Loucy (cell line): Measurements from ENCODE around the gene MYRIP.

ENCODE experiments used
- H2AFZ ChIP-seq: fragments of 200-600 bp; sonication (generic); 2 replicates; pipeline ENCODE4 v1.6.0; 2016; ENCODE audit warnings: antibody characterized with exemption, mild to moderate bottlenecking, low read length, moderate library complexity
- H3F3A ChIP-seq: fragments of 200-600 bp; 2 replicates; pipeline ENCODE4 v1.6.0; 2016; ENCODE audit warnings: antibody characterized with exemption, low read depth, mild to moderate bottlenecking
- H3K27me3 ChIP-seq: fragments of 200-600 bp; sonication (generic); 2 replicates; pipeline ENCODE4 v1.6.1; 2014; ENCODE audit warnings: low read length, mild to moderate bottlenecking; ENCODE audit not compliant: insufficient read depth, poor library complexity, severe bottlenecking
- H3K36me3 ChIP-seq: fragments of 200-600 bp; sonication (generic); 2 replicates; pipeline ENCODE4 v1.6.1; 2016; ENCODE audit warnings: low read length; ENCODE audit not compliant: insufficient read depth
- H3K4me1 ChIP-seq: fragments of 200-600 bp; sonication (generic); 2 replicates; pipeline ENCODE4 v1.5.1; 2014; ENCODE audit warnings: low read length, mild to moderate bottlenecking; ENCODE audit not compliant: insufficient read depth, poor library complexity, severe bottlenecking
- H3K4me2 ChIP-seq: fragments of 200-600 bp; sonication (generic); 2 replicates; pipeline ENCODE4 v1.6.0; 2014; ENCODE audit warnings: antibody characterized with exemption, low read length, low read depth, mild to moderate bottlenecking; ENCODE audit not compliant: poor library complexity, severe bottlenecking
- H3K4me3 ChIP-seq: fragments of 200-600 bp; sonication (generic); 2 replicates; pipeline ENCODE4 v1.5.1; 2014; ENCODE audit warnings: low read length, mild to moderate bottlenecking, mixed read lengths; ENCODE audit not compliant: poor library complexity, severe bottlenecking
- H3K79me2 ChIP-seq: fragments of 200-600 bp; sonication (generic); 2 replicates; pipeline ENCODE4 v1.6.1; 2014; ENCODE audit warnings: low read length; ENCODE audit not compliant: insufficient read depth
- H3K9ac ChIP-seq: fragments of 200-600 bp; sonication (generic); 2 replicates; pipeline ENCODE4 v1.6.0; 2014; ENCODE audit warnings: mild to moderate bottlenecking, low read depth, low read length, moderate library complexity; ENCODE audit not compliant: poor library complexity, severe bottlenecking
- H3K9me2 ChIP-seq: fragments of 200-600 bp; sonication (generic); replicated peaks from 2 replicates; pipeline ENCODE4 v1.6.1; 2016; ENCODE audit warnings: low read depth, low read length, mixed read lengths
- H3K9me3 ChIP-seq: fragments of 200-600 bp; sonication (generic); 2 replicates; pipeline ENCODE4 v1.6.1; 2014; ENCODE audit warnings: mild to moderate bottlenecking, antibody characterized with exemption, low read length, low read depth; ENCODE audit not compliant: insufficient read depth
- H4K20me1 ChIP-seq: fragments of 200-600 bp; sonication (generic); 2 replicates; pipeline ENCODE4 v1.6.0; 2014; ENCODE audit warnings: antibody characterized with exemption, low read length, mild to moderate bottlenecking; ENCODE audit not compliant: insufficient read depth, poor library complexity, severe bottlenecking
- EZH2phosphoT487 ChIP-seq: fragments of 200-600 bp; IDR thresholded peaks from 2 replicates; pipeline ENCODE4 v1.6.1; 2018; ENCODE audit warnings: antibody characterized with exemption, mild to moderate bottlenecking, moderate library complexity, borderline replicate concordance
- TF ChIP-seq, protein P1 (sequence below): fragments of 200-600 bp; sonication (generic); conservative IDR thresholded peaks from 2 replicates; pipeline ENCODE4 v1.5.1; 2014; ENCODE audit warnings: mild to moderate bottlenecking, antibody characterized with exemption, low read length

MYRIP gene

DNA sequence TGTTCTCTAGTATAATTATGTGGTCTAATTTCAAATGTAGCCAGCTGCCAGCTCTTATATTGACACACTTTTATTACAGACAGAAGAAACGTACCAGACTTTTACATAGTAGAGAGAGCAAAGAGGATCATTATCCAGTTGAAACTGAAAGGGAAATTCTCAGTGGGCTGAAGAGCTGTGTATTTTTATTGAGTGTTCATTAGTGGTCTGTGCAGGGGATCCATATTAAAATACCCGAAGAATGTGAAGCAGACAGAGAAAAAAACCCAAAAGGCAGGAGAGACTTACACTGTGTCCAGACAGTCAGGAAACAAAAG lies 41.3 kb downstream of the MYRIP start:
- no peaks in the 10 kb centered on the region for H4K20me1 ChIP-seq
- no peak for TF ChIP-seq EZH2phosphoT487
- TF ChIP-seq, protein P1, sequence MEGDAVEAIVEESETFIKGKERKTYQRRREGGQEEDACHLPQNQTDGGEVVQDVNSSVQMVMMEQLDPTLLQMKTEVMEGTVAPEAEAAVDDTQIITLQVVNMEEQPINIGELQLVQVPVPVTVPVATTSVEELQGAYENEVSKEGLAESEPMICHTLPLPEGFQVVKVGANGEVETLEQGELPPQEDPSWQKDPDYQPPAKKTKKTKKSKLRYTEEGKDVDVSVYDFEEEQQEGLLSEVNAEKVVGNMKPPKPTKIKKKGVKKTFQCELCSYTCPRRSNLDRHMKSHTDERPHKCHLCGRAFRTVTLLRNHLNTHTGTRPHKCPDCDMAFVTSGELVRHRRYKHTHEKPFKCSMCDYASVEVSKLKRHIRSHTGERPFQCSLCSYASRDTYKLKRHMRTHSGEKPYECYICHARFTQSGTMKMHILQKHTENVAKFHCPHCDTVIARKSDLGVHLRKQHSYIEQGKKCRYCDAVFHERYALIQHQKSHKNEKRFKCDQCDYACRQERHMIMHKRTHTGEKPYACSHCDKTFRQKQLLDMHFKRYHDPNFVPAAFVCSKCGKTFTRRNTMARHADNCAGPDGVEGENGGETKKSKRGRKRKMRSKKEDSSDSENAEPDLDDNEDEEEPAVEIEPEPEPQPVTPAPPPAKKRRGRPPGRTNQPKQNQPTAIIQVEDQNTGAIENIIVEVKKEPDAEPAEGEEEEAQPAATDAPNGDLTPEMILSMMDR: no peak

DNA sequence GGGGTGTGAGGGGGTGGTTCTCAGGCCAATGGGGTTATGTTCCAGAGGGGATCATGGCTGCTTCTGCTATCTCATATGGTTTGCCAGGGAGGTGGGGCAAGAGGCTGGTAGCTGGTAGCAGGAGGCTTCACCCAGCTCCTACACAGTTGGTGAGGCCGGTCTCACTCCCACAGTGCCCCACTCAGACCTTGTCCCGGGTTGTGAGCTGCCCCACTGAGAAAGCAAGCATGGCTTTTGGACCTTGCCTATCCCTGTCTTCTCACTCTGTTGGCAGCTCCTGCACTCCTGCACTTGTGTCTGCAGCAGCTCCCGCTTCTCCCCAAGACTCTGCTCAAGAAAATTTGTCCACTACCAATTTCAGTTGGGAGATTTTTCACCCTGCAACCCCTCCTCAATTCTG lies 46.1 kb downstream of the MYRIP start:
- Histone ChIP-seq H3K9ac (no peak overlapping the region), H3K9me2 (no peaks in the 10 kb centered on the region), H4K20me1 (no peaks in the 10 kb centered on the region), H3K36me3 (no peaks in the 10 kb centered on the region), H2AFZ (no peak overlapping the region), H3K27me3 (no peaks in the 10 kb centered on the region), H3K9me3 (peaks cover 9% of the 10 kb centered on the region; the same call in 1 of the 2 replicates), H3K79me2 (no peaks in the 10 kb centered on the region), H3K4me2 (no peak overlapping the region), H3F3A (no peaks in the 10 kb centered on the region), H3K4me1 (no peaks in the 10 kb centered on the region), H3K4me3 (no peak overlapping the region)
- no peak for TF ChIP-seq EZH2phosphoT487
- TF ChIP-seq, protein P1: no peak

More for the DNA sequence above, 41.3 kb downstream of the MYRIP start:
- Histone ChIP-seq H3K9me2 (no peaks in the 10 kb centered on the region), H3K4me1 (no peaks in the 10 kb centered on the region), H3K79me2 (no peaks in the 10 kb centered on the region), H3K9me3 (no peaks in the 10 kb centered on the region), H2AFZ (peak overlapping the region; percentile 60; the same call in 1 of the 2 replicates), H3K4me3 (no peak overlapping the region), H3K9ac (no peak overlapping the region), H3K36me3 (no peaks in the 10 kb centered on the region), H3K4me2 (no peak overlapping the region), H3F3A (no peaks in the 10 kb centered on the region), H3K27me3 (no peaks in the 10 kb centered on the region)

DNA sequence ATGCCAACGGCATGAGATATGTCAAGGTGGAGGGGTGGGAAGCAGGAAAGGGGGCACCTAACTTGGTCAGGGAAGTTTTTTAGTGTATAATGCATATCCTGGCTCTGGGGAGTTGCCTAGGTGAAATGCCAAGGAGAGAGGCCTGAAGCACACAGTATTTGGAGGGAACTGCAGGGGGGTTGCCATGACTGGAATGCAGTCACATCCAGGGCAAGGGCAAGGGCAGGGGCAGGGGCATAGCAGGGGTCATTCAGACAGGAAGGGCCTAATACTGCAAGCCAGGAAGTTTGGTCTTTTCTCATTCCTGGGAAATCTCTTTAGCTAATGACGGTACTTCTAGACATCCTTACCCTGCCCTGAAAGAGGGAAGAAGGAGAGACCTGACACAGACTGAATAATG lies 60.5 kb downstream of the MYRIP start:
- Histone ChIP-seq H3K79me2 (no peaks in the 10 kb centered on the region), H4K20me1 (no peaks in the 10 kb centered on the region), H3K9me3 (no peaks in the 10 kb centered on the region; the same call in 1 of the 2 replicates), H2AFZ (no peak overlapping the region), H3K9ac (no peak overlapping the region), H3K27me3 (no peaks in the 10 kb centered on the region), H3K36me3 (no peaks in the 10 kb centered on the region), H3K4me3 (no peak overlapping the region), H3F3A (no peaks in the 10 kb centered on the region), H3K9me2 (no peaks in the 10 kb centered on the region), H3K4me2 (no peak overlapping the region), H3K4me1 (no peaks in the 10 kb centered on the region)
- TF ChIP-seq, protein P1: no peak
- TF ChIP-seq EZH2phosphoT487: no peak
